HG03175 (cell line): Measurements from ENCODE around the gene NTN5.
A peak's percentile ranks its signal among the peaks of the same experiment; 100 is the strongest.
"Not testable (repeated sequence)": the region's sequence is repeated elsewhere in the genome, so short reads cannot be mapped to it uniquely, and the experiment has no call there.

Source experiments
- ATAC-seq: cut with Tn5 transposase; IDR thresholded peaks from one replicate; pipeline ENCODE4 v1.9.1; 2021; ENCODE audit warnings: mild to moderate bottlenecking, moderate library complexity; ENCODE audit not compliant: unreplicated experiment

NTN5 gene, protein sequence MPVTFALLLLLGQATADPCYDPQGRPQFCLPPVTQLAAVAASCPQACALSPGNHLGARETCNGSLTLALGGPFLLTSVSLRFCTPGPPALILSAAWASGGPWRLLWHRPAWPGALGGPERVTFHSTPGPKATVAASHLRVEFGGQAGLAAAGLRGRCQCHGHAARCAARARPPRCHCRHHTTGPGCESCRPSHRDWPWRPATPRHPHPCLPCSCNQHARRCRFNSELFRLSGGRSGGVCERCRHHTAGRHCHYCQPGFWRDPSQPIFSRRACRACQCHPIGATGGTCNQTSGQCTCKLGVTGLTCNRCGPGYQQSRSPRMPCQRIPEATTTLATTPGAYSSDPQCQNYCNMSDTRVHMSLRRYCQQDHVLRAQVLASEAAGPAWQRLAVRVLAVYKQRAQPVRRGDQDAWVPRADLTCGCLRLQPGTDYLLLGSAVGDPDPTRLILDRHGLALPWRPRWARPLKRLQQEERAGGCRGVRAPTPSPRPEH

GRCh38 chr19:48672994-48673393 lies at the start of gene NTN5:
Gene NTN5 (minus strand): TSS chr19:48673017. CDS start chr19:48670986, 2,031 bp downstream.
- ATAC-seq: no peak

DNA sequence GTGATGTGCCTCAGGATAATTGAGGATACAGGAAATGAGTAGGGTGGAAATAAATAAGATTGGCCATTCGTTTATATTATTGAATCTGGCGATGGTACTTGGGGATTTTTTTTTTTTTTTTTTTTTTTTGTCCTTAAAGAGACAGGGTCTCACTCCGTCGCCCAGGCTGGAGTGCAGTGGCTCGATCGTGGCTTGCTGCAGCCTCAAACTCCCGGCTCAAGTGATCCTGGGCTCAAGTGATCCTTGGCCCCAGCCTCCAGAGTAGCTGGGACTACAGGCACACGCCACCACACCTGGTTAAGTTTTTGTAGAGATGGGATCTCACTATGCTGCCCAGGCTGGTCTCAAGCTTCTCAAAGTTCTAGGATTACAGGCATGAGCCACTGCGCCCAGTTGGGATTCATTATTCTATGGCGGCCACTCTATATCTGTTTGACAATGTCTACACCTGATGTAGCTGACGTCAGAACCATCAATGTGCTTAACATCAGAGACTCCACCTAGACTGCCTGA lies 49.4 kb upstream of the NTN5 start:
- ATAC-seq: no peak

- peak; percentile 78 for ATAC-seq
Measured at GRCh38 chr19:48720613-48721296, 47.9 kb upstream of the NTN5 start.

DNA sequence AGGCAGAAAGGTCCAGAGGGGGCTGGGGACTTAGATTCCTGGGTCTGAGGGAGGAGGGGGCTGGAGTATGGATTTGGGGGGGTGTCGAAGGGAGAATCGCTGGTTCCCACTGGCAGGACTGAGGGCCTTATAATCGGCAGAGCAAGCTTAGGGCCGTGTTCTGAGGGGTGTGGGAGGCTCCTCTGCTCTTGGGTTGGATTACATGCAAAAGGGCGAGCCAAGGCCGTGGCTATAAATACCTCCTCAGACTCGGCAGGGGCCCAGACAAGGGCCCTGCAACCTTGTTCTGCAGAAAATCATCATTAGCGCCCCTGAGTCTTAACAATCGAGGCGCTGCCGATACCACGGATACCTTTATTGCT lies 47.4 kb upstream of the NTN5 start:
- ATAC-seq: no peak

- no peak for ATAC-seq
Measured at GRCh38 chr19:48719263-48720171, 46.7 kb upstream of the NTN5 start, which contains the start of gene MAMSTR. Gene MAMSTR (minus strand): TSS chr19:48719725. CDS start chr19:48719031, 694 bp downstream.

GRCh38 chr19:48718711-48719231 lies 46.0 kb upstream of the NTN5 start:
- no peak for ATAC-seq

DNA sequence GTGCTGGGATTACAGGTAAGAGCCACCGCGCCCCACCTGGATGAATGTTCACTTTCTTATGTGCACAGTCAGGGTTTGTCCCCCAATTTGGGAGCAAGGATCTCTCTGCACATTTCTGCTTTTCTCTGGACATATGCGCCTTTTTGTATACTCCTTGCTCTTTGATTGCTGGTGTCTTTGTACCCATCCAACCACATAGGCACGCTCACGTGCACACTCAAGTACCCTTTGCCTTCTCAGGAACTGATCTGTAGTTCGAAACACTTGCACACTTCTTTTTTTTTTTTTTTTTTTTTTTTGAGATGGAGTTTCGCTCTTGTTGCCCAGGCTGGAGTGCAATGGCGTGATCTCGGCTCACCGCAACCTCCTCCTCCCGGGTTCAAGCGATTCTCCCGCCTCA lies 45.3 kb upstream of the NTN5 start:
- ATAC-seq: not testable (repeated sequence)

- no peak for ATAC-seq
Measured at GRCh38 chr19:48716562-48717291, 43.9 kb upstream of the NTN5 start.

GRCh38 chr19:48715681-48716171 lies 42.9 kb upstream of the NTN5 start:
- ATAC-seq: no peak

GRCh38 chr19:48714759-48715675 lies 42.2 kb upstream of the NTN5 start:
- ATAC-seq: no peak

DNA sequence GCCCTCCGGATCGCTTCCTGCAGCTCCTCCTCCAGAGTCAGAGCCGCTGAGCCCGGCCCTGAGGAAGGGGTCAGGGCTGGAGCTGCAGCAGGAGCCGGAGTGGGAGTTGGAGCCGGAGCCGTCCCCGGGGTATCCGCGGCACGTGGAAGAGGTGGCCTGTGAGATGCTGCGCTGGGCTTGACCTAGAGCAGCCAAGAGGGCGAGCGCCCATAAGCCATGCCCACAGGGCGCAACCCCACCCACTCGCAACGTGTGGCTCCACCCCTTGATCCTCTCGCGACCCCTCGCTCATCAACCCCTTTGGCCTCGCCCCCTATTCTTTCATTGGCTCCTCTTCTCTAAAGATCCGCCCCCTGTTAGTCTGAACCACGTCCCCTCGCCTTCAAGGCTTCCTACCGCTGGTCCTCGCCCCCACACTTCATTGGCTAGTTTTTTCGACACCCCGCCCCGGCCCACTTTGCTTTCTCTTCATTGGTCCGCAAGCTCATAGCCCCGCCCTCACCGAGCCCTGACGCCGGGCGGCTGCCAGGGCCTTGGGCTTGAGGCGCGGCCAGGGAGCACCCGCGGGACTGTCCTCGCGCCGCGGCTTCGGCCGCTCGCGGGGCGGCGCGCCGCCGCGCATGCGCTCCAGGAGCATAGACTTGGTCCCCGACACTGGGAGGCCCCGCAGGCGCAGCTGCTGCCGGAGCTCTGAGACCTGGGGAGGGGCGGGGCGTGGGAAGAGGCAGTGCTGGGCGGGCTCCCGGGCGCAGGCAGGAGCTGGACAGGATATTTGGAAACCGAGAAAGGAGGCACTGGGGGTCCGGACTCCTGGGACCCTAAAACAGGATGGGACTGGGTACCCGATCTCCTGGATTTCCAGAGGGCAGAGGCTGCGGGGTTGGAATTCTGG lies 41.3 kb upstream of the NTN5 start:
- peak; percentile 90 for ATAC-seq

DNA sequence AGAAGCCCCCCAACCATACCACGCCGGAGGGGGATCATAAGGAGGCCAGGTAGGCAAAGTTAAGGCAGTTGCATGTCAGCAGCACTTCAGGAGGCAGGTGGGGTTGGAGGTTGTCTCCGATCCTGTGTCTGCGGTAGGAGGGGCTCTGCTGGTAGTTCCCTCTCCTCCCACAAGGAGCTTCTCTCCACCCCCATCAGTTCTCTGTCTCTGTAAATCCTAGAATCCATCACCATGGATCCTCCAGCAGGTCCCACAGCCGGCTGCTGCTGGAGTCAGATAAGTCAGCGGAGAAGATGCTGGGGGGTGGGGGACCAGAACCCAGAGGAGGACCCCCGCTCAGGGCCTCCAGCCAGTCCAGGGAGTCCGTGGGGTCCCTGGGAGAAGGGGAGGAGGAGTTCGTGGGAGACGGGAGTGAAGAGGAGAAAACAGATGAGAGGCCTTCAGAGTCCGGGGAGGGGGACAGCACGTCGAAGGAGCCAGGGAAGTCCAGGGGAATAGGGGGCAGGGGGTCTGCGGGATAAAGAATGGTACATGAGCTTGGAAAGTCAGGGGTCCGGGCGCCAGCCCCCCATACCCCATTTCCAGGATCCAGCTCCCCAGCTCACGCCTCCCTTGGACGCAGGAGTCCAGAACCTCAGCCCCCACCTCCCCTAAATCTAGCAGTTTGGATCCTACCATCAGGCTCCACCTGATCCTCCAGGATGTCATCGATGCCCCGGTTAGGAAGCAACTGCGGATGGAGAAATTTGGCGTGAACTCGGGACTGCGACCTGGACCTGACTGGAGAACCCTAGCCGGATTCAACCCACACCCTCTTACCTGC lies 40.4 kb upstream of the NTN5 start:
- ATAC-seq: no peak

DNA sequence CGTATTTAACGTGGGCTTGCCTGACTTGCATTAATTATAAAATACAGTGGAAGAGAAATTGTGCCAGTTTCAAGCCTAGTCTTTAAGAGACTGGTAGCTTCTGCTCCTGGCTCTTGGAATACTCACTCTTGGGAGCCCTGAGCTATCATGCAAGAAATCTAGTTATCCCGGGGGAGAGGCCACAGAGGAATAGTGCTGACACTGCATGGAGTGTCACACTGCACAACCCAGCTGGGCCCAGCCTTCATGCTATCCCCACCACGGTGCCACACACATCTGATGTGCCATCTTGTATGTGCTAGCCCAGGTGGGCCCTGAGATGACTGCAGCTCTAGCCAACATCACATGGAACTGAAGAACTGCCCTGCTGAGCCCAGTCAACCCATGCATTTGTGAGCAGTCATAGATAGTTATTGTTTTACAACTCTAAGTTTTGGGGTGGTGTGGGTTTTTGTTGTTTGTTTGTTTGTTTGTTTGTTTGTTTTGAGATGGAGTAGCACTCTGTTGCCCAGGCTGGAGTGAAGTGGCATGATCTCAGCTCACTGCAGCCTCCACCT lies 38.4 kb upstream of the NTN5 start:
- ATAC-seq: no peak

DNA sequence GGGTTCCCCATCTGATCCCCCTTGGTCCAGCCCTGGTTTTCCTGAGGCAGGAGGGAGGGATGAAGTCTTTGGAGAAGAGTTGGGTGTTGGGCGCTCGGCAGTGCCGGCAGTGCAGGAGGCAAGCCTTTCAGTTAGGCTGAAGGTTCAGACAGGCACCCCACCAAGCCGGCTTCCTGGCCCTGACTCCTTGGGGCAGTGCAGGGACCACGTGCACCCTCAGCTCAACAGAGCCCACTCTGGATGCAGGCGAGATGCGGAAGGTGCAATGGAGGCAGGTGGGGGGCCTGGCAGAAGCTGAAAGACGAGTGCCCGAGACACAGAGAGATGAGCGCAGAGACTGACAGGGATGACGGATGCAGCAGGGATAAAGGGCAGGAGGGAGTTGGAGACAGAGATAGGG lies 35.7 kb upstream of the NTN5 start:
- ATAC-seq: no peak

- no peak for ATAC-seq
Measured at GRCh38 chr19:48705431-48705830, 32.6 kb upstream of the NTN5 start.

DNA sequence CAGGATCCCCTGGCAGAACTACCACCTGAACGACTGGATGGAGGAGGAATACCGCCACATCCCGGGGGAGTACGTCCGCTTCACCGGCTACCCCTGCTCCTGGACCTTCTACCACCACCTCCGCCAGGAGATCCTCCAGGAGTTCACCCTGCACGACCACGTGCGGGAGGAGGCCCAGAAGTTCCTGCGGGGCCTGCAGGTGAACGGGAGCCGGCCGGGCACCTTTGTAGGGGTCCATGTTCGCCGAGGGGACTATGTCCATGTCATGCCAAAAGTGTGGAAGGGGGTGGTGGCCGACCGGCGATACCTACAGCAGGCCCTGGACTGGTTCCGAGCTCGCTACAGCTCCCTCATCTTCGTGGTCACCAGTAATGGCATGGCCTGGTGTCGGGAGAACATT lies 30.5 kb upstream of the NTN5 start:
- no peak for ATAC-seq

DNA sequence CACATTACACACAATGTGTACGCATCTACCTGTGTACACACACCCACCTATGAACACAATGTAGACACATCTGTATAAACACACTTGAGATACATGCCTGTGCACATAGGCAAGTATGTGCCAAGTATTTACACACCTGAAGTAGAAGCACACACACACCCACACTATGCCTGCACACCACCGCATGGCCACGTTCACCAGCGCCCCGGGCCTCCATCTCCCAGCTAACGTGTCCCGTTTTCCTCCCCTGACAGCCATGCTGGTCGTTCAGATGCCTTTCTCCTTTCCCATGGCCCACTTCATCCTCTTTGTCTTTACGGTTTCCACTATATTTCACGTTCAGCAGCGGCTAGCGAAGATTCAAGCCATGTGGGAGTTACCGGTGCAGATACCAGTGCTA lies 29.9 kb upstream of the NTN5 start:
- ATAC-seq: no peak
